ENCODE results near the gene RRP15. TPM values are rescaled to one million over a fixed set of nuclear protein-coding genes. Genes with fewer than 3 reads are reported as not detected.

Gene RRP15
- total and polyA plus RNA-seq, 2 experiments from 2014 or later, result 19.8 to 86.5 TPM

- ATAC-seq (no peak), DNase-seq (ENCODE audit: low spot score) (no peak)
- Mint-ChIP-seq H3K9me3 (no peaks in the 10 kb centered on the region; the same call in 2 of the 3 replicates), H3K36me3 (ENCODE audit: low read depth) (no peaks in the 10 kb centered on the region), H3K27ac (no peak overlapping the region), H3K4me3 (no peak overlapping the region), H3K27me3 (ENCODE audit: insufficient read depth, low read depth, poor library complexity) (peaks cover 9% of the 10 kb centered on the region), H3K4me1 (no peaks in the 10 kb centered on the region)
- Histone ChIP-seq H3K36me3 (ENCODE audit: insufficient read depth) (no peaks in the 10 kb centered on the region), H3K4me2 (no peak overlapping the region), H4K20me1 (replicated peaks; ENCODE audit: insufficient read depth) (no peaks in the 10 kb centered on the region), H3K4me1 (ENCODE audit: insufficient read depth) (no peaks in the 10 kb centered on the region), H3K9me2 (ENCODE audit: insufficient read depth) (no peaks in the 10 kb centered on the region), H3K27ac (ENCODE audit: low read depth) (no peak overlapping the region), H3K4me3 (no peak overlapping the region), H3F3A (replicated peaks; ENCODE audit: low read depth) (no peaks in the 10 kb centered on the region), H3K79me2 (replicated peaks; ENCODE audit: insufficient read depth) (no peaks in the 10 kb centered on the region), H3K27me3 (ENCODE audit: insufficient read depth) (no peaks in the 10 kb centered on the region), H2AFZ (no peak overlapping the region)
- TF ChIP-seq EZH2 (IDR thresholded peaks at IDR 0.05; ENCODE audit: low read depth, unreplicated experiment) (no peak), POLR2AphosphoS5 (IDR thresholded peaks at IDR 0.05; ENCODE audit: low read depth) (no peak)
Measured at GRCh38 chr1:218374401-218375353, 89.6 kb downstream of the RRP15 start.

- Mint-ChIP-seq H3K36me3 (ENCODE audit: low read depth) (no peaks in the 10 kb centered on the region), H3K4me1 (peaks cover 2% of the 10 kb centered on the region; the same call in 1 of the 3 replicates), H3K9me3 (no peaks in the 10 kb centered on the region; the same call in 2 of the 3 replicates), H3K4me3 (no peak overlapping the region), H3K27me3 (ENCODE audit: insufficient read depth, low read depth, poor library complexity) (peaks cover 9% of the 10 kb centered on the region), H3K27ac (no peak overlapping the region)
- H3K36me3 ChIP-seq (ENCODE audit: insufficient read depth), result no peaks in the 10 kb centered on the region
- H3K9me2 ChIP-seq (ENCODE audit: insufficient read depth), result no peaks in the 10 kb centered on the region
- no peak overlapping the region for H3K4me3 ChIP-seq
- H2AFZ ChIP-seq, result no peak overlapping the region
- H3F3A ChIP-seq (replicated peaks; ENCODE audit: low read depth), result no peaks in the 10 kb centered on the region
- H3K79me2 ChIP-seq (replicated peaks; ENCODE audit: insufficient read depth), result no peaks in the 10 kb centered on the region
- H3K4me2 ChIP-seq, result no peak overlapping the region
- H3K27me3 ChIP-seq (ENCODE audit: insufficient read depth), result no peaks in the 10 kb centered on the region
- H4K20me1 ChIP-seq (replicated peaks; ENCODE audit: insufficient read depth), result no peaks in the 10 kb centered on the region
- DNase-seq (ENCODE audit: low spot score) (no peak), ATAC-seq (no peak)
- H3K4me1 ChIP-seq (ENCODE audit: insufficient read depth), result no peaks in the 10 kb centered on the region
- H3K27ac ChIP-seq (ENCODE audit: low read depth), result no peak overlapping the region
- TF ChIP-seq ZNF114 (CRISPR knock-in tag; IDR thresholded peaks at IDR 0.05) (no peak), NANOG (IDR thresholded peaks at IDR 0.05; ENCODE audit: borderline replicate concordance) (no peak), CREB1 (CRISPR knock-in tag; IDR thresholded peaks at IDR 0.05; ENCODE audit: low read depth) (no peak), JUNB (IDR thresholded peaks at IDR 0.05; ENCODE audit: unreplicated experiment) (no peak), STAT1 (IDR thresholded peaks at IDR 0.05; ENCODE audit: unreplicated experiment) (no peak), ZNF462 (CRISPR knock-in tag; IDR thresholded peaks at IDR 0.05) (no peak), EZH2phosphoT487 (IDR thresholded peaks at IDR 0.05; ENCODE audit: unreplicated experiment) (no peak), POLR2AphosphoS5 (IDR thresholded peaks at IDR 0.05; ENCODE audit: low read depth) (no peak), REST (IDR thresholded peaks at IDR 0.05; ENCODE audit: unreplicated experiment) (no peak), ZNF331 (CRISPR knock-in tag; IDR thresholded peaks at IDR 0.05; ENCODE audit: low read depth) (no peak), EZH2 (IDR thresholded peaks at IDR 0.05; ENCODE audit: low read depth, unreplicated experiment) (no peak)
Measured at GRCh38 chr1:218376722-218377121, 91.6 kb downstream of the RRP15 start.
